ENCODE measurements around the gene MFSD11.
"Not testable (repeated sequence)": the region's sequence is repeated elsewhere in the genome, so short reads cannot be mapped to it uniquely, and the experiment has no call there.

DNA sequence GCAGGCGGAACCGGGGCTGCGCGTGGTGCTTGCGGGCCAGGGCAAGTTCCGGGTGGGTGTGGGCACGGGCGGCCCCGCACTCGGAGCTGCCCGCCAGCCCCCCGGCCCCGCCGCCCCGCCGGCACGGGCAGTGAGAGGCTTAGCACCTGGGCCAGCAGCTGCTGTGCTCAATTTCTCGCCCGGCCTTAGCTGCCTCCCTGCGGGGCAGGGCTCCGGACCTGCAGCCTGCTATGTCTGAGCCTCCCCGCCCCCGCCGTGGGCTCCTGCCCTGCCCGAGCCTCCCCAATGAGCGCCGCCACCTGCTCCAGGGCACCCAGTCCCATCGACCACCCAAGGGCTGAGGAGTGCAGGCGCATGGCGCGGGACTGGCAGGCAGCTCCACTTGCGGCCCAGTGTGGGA is 68.2 kb downstream of the MFSD11 start:
- TF ChIP-seq POLR2AphosphoS5 (IDR thresholded peaks at IDR 0.05; ENCODE audit: borderline replicate concordance, low read depth, low read length); EZH2 (IDR thresholded peaks at IDR 0.05); FOXP2 (optimal IDR thresholded peaks at IDR 0.05; ENCODE audit: control extremely low read depth, extremely low read length, insufficient read depth): not testable (repeated sequence)

All from SK-N-MC (cell line).